Stimulated activated CD8-positive, alpha-beta memory T cell treated with anti-CD3 and anti-CD28 coated beads, Interleukin-7, amount 100 ng/mL, for 1 hour (primary cell): ENCODE data around the gene CCDC9.
"Not testable (repeated sequence)": the region's sequence is repeated elsewhere in the genome, so short reads cannot be mapped to it uniquely, and the experiment has no call there.

ENCODE experiments used
- DNase-seq, 2 donors: peaks; one replicate each; pipeline ENCODE4 v3.0.0-alpha.2; 2020; ENCODE audit warnings: low read depth in 2 of 2

The CCDC9 gene

DNA sequence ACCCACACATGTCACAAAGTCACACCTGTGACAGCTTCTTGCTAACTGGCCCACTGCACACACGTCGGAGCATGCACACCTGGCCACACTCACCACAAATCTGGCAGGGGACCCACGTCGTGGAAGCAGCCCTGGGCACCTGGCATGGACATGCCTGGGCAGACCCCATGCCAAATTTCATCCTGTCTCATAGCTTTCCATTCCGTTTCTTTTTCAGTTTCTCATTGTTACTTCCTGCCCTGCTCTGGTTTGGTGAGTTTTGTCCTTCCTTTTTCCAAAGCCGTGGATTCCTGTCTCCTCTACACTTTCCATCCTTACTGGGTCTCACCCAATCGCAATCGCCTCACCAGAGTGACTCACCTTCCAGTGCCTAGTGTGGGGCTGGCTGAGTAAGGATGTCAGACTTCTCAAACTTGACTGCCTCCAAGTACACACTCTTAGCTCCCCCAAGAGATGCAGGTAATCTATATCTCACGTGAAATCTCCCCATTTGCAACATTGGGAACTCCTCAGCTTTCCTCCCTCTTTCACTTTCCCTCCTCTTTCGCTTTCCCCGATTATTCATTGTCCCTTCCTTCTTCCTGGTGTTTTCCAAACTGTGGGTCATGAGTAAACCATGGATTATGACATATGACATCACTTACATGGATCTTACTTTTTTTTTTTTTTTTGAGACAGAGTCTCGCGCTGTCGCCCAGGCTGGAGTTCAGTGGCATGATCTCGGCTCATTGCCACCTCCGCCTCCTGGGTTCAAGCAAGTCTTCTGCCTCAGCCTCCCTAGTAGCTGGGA, 23.7 kb upstream of the CCDC9 start:
- no peak for DNase-seq

DNA sequence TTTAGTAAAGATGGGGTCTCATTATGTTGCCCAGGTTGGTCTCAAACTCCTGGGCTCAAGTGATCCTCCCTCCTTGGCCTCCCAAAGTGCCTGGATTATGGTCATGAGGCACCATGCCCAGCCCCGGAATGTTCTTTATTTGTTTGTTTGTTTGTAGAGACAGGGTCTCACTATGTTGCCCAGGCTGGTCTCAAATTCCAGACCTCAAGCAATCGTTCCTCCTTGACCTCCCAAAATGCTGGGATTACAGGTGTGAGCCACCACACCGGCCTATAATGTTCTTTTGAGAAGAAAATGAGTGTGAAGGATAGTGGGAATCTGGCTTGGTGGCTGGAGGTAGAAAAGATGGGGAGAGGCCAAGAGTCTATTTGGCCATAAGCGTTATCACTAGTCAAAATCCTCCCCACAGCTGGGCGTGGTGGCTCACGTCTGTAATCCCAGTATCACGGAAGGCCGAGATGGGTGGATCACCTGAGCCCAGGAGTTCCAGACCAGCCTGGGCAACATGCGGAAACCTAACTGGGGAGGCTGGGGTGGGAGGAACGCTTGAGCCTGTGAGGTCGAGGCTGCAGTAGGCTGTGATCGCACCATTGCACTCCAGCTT, 20.2 kb upstream of the CCDC9 start:
- no peak for DNase-seq

DNA sequence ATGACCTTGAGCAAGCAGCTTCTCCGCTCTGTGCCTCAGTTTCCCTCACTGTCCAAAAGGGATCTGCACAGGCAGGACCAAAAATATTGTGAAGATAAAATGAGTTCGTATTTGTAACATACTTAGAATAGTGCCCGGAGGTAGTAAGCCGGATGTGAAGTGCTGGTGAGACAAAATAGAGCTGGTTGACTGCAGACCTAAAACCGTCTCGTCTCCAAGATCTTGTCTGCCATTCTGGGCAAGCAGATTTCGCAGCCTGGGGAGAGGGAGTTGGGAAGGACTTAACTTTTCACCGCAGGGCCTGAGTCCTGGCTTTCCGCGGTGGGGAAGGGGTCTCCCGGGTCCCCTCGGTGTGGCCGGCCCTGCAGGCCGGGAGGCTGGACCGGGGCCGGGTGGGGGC, 17.2 kb upstream of the CCDC9 start:
- no peak for DNase-seq

DNA sequence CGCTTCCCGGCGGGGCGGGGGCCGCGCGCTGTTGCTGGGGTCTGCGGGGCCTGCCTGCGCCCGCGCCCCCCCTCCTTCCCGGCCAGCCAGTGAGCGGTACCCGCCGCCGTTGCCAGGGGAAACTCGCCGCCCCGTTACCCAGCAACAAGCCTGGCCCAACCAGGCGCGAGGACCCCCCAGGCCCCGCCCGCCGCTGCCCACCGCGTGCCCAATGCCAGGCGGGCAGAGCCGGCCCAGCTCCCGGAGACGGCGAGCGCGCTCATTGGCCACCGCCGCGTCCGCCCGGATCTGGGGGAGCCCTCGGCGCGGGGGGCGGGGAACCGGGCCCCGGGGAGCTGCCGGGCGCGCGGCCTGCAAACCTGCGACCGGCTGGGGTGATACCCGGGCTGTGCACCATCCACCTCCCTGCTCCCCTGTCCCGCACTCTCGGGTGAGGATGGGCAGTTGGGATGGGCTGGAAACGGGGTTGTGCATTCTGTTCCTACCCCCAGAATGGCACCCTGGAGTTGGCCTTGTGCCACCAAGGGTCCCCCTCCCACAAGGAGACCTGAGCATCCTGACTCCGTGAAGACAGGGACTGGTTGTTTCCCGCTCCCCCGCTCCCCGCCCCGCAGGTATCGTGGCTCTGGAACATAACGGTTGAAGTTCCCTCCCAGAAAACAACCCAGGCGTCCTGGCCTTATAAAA, 16.6 kb upstream of the CCDC9 start:
- peak in 1 of 2 donors; percentile 40 for DNase-seq

DNA sequence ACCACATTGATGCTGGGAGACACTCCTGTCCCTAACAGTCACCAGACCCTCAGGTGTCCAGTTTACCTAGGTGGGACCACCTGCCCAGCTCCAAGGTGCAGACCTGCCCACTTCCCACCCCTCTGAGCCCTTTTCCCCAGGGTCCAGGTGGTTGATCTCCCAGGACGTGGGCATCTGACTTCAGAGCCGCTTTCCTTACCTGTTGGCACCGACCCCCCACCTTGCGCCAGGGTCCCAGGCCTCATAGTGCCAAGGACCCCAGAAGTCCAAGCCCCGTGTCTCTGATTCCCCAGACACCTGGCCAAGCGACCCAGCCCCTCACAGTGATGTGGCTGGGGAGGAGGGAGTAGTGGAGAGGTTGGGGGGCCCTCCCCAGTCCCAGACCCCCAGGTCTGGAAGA, 15.8 kb upstream of the CCDC9 start:
- no peak for DNase-seq

DNA sequence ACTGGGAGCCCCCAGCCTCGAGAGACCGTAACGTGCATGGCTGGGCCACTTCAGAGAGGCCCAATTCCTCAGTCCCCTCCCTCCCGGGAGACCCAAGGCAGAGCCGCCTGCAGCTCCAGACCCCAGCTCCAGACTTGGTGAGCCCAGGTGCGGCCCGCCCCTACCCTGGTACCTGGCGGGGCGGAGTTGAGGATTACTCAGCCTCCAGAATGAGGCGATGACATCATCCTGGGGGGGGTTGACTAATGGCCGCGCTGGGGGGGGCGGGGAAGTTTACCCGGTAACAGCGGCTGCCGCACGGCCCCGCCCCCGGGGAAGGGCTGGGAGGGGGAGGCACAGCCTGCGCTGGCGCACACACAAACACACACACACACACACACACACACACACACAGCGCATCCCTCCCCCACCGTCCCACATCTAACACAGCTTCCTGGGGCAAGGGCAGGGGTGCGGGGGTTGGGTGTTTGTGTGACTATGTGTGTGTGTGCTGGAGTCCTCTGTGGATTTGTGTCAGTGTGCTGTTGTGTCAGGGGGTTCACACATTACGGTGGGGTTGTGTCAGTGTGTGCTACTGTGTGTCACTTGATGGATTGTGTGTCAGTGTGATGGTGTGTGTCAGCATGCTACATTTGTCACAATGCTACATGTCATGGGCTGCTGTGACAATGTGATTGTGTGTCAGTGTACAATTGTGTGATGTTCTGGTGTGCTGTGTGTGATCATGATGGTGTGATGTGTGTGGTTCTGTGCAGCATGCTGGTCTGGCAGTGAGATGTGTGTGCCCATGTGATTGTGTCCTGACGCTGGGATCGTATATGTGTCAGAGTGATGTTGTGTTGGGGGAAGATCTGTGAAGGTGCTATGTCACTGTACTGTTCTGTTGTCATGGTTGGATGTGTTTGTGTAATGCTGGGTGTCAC, 15.1 kb upstream of the CCDC9 start:
- peak; percentile 61 to 72 for DNase-seq

DNA sequence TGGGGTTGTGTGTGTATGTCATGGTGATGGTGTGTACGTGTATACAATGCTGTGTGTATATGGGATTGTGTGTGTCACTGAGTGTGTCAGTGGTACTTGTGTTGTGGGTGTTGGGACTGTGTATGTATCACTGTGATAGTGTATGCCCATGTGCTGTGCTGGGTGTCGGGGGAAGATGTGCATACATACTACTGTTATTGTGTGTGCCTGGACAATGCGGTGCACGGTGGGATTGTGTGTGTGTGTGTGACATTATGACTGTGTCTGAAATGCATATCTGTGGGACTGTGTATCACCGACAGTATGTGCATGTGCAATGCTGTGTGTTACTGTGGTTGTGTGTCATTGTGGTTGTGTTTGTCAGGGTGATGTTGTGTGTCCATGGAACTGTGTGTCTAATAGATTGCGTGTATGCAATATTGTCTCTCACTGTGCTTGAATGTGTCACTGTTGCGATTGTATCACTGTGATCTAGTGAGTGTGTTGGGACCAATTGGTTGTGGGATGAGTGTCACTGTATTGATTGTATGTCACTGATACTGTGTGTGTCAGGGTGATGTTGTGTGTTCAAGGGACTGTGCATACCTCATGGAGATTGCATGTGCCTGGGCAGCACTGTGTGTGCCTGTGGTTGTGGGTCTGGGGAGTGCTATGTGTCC, 14.3 kb upstream of the CCDC9 start:
- DNase-seq: no peak

DNA sequence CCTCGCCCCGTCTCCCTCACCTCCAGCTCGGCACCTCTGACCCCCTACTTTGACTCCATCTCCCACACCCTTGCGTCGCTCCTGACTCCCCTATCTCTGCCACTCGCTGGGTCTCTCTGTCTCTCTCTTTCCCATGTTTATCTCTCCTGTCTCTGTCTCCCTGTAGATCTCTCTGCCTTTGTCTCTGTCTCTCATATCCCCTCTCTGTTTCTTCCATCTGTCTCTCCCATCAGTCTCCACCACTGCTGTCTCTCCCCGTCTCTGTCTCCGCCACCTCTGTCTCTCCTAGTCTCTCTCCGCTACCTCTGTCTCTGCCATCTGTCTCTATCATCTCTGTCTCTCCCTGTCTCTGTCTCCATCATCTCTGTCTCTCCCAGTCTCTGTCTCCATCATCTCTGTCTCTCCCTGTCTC, 13.0 kb upstream of the CCDC9 start:
- no peak for DNase-seq

DNA sequence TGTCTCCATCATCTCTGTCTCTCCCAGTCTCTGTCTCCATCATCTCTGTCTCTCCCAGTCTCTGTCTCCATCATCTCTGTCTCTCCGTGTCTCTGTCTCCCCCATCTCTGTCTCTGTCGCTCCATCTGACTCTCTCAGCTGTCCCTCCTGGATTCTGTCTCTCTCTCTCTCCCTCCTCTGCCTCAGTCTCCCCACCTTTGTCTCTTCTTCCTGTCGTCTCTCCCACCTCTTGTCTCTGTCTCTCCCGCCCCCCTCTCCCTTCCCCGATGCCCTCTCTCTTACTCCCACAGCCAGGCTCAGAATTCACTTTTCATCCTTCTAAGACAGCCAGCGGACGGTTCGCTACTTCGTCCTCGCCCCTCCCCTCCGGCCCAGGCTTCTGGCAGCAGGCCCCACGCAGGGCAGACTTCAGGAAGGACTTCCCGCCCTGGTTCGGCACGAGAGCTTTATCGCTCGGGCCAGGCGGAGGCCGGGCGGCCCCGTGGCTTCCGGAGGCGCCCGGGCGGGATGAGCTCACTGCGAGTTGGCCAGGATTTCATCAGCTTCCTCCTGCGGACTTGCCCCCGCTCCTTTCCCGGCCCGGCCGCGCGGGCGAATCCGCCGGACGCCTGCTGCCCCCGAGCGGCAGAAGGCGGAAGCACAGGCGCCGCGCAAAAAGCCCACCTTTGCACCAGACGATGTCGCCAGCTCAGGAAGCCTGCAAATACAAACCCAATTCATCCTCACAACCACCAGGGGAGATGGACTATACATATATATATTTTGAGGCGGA, 12.4 kb upstream of the CCDC9 start:
- DNase-seq: peak; percentile 76 to 83

DNA sequence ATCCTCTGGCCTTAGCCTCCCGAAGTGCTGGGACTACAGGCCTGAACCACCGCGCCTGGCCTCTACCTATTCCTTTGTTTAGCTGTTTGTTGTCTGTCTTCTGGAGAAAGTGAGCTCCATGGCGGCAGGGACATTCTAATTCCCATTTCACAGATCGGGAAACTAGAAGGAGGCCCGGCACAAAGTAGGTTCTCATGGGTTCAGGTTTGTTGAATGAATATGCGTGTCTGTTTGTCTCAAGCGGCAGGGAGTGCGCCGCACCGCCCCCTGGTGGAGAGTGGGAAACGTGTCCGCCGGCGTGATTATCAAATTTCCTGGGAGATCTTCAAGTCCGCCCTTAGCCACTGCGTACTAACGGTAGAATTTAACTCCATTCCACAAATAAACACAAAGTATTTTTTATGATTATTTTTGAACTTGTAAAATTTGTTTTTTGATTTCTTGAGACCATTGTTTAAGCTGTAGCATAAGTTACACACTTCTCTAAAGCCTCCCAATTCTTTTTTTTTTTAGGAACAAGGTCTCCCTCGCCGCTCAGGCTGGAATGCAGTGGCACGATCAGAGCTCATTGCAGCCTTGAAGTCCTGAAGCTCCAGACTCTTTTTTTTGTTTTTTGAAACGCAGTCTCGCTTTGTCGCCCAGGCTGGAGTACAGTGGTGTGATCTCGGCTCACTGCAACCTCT, 8.9 kb upstream of the CCDC9 start:
- peak; percentile 47 to 69 for DNase-seq

DNA sequence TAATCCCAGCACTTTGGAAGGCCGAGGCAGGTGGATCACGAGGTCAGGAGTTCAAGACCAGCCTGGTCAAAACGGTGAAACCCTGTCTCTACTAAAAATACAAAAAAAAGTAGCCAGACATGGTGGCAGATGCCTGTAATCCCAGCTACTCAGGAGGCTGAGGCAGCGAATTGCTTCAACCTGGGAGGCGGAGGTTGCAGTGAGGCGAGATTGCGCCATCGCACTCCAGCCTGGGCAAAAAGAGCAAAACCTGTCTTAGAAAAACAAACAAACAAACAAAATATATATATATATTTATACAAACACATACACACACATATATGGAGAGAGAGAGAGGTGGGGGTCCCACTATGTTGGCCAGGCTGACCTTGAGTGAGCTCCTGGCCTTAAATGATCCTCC, 3.3 kb upstream of the CCDC9 start:
- not testable (repeated sequence) for DNase-seq

DNA sequence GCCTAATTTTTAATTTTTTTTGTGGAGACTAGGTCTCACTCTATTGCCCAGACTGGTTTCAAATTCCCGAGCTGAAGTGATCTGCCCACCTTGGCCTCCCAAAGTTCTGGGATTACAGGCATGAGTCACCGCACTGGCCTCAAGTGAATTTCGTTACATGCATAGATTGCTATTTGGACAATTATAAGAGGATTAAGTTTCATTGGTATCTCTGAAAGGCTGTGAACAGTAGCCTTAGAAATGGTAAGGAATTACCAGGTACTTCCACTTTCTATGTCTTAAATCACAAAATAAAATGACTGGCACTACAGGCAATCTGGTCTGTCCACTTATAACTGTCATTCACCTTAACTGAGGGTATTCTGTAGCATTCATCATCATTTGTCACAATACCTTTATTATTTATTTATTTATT, 2.9 kb upstream of the CCDC9 start:
- no peak for DNase-seq

DNA sequence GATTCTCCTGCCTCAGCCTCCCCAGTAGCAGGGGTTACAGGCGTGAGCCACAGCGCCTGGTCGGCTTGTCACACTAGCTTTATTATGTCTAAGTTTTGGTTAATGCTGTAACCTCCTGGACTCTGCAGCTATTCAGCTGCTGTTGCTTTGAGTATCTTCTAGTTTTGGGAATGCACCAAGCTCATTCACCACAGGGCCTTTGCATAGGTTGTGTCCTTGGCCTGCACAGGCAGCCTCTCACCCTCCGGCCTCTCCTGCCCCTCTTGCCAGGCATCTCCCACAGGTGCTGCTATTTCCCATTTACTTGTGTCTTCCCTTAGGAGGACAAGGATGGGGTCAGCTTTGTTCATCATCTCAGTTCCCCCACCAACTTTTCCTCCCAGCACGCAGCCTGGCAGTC, 2.4 kb upstream of the CCDC9 start:
- no peak for DNase-seq

DNA sequence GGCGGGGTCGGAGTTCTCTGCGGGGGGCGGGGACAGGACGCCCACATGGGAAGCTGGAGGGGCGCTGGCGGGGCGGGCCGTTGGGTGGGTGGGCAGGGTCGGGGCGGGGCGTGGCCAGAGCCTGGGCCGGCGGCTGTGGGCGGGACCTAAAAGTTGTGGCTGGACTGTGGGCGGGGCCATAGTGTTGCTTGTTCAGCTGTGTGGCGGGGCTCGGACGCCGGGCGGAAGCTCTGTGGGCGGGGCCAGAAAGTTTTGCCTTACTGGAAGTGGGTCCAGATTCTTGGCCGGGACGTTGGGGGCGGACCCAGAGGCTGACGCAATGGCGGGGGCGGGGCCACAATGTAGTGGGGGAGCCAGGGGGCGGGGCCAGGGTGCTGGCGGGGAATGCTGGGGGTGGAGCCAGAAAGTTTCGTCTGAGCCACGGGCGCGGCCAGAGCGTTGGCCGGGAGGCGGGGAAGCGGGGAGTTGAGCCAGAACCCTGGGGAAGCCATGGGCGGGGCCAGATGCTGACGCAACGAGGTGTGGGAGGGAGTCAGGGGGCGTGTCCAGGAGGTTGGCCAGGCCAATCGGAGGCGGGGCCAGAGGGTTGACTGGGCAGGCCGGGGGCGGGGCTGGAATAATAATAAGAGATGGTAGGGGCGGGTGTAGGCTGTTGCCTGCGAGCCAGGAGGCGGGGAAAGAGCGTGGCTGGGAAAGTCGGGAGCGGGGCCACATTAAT, 527 bp downstream of the CCDC9 start:
- peak; percentile 98 to 99 for DNase-seq

DNA sequence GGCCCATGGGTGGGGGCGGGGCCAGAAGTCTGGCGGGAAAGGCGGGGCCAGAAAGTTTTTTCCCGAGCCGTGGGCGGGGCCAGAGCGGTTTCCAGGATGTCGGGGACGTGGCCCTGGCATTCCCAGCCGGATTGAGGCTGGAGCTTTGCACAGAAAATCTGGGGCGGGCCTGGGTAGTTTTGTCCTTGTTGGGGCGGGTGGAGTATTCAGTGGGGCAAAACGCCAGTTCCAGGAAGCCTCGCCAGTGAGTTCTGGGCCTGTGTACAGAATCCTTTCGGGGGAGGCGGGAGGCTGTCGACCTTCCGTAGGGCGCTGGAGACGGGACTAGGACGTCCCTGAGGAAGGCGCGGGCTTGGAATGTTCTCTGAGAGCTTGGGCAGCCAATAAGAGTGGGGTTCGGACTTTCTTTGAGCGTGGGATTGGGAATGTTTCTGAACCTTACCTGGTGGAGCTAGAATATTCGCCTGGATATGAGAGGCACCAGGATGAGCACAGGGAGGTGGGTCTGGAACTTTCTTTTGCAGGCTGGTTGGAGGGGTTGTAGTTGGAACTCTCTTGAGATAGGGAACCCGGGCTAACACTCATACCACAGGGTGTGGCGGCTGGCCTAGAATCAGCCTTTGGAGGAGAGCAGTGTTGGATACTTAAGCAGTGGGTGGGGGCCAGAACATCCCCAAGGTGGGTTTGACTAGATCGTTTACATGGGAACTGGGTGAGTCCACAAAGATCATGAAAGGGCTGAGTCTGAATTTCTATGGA, 1.3 kb downstream of the CCDC9 start:
- DNase-seq: no peak

DNA sequence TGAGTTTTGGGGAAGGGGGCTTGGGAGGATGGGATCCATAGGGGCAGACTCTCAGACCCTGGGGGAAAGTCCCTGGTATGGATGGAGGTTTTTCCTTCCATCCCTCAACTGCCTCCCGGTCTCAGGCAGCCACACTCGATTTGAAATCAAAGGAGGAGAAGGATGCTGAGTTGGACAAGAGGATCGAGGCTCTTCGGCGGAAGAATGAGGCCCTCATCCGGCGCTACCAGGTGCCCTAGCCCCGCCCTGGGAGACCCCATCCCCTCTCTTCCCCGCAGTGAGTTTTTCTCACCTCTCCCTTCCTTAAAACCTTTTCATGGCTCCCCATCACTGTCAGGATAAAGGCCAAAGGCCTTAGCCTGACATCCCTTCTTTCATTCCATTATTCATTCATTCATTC, 2.1 kb downstream of the CCDC9 start:
- DNase-seq: no peak

DNA sequence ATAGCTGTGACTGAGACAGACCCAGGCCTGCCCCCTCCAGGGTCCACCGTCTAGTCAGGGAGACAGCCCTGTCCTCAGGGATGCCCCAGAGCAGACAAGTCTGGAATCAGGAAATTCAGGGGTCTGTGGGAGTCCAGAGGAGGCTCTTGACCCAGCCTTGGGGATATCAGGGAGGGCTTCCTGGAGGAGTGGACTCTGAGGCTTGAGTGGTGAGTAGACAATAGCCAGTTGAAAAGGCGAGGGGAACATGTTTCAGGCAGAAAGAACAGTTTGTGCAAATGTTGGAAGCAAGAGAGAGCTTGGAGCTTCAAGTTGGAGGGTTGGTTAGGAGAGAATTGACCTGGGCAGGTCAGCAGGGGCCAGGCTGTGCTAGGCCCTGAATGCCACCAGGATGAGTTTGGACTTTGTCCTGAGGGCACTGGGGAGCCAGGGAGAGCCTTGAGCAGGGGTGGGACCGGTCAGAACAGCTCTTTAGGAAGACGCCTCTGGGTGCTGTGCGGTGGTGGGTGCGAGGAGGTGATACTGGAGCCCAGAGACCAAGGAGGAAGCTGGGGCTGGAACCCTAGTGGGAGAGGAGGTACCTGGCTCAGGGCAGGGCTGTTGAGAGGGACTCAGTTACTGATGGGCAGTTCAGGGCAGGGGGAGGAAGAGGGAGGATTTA, 2.7 kb downstream of the CCDC9 start:
- DNase-seq: no peak

DNA sequence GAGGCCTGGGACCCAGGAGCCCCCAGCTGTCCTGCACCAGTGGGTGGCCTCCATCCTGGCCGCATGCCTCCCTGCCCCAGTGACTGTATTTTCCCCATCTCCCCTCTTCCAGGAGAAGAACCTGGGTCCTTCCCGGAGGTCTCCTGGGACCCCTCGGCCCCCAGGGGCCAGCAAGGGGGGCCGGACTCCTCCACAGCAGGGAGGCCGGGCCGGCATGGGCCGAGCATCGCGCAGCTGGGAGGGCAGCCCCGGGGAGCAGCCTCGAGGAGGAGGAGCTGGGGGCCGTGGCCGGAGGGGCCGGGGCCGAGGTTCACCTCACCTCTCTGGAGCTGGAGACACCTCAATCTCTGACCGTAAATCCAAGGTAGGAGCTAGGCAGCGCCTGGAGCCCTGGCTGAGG, 4.2 kb downstream of the CCDC9 start:
- no peak for DNase-seq
